ENCODE measurements around the gene CTTNBP2NL.

Gene CTTNBP2NL

DNA sequence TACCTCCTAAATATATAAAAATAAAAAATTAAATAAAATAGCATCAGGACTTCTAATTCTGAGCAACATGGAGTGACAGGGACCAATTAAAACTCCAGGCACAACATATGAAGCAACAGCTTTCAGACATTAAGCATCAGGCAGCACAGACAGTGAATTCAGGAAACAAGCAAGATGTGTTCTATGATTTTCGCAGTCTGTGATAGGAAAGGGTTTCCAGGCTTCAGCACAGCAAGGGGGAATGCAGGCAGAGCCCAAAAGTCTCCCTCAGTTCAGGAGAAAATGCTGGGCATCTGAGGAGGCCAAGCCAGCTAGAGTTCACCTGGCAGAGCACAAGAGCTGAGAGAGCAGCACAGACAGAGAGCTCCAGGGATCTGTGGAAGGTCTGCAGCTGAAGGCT lies 22.2 kb upstream of the CTTNBP2NL start:
- no peak overlapping the region for H3K27ac ChIP-seq
- TF ChIP-seq, protein P1, sequence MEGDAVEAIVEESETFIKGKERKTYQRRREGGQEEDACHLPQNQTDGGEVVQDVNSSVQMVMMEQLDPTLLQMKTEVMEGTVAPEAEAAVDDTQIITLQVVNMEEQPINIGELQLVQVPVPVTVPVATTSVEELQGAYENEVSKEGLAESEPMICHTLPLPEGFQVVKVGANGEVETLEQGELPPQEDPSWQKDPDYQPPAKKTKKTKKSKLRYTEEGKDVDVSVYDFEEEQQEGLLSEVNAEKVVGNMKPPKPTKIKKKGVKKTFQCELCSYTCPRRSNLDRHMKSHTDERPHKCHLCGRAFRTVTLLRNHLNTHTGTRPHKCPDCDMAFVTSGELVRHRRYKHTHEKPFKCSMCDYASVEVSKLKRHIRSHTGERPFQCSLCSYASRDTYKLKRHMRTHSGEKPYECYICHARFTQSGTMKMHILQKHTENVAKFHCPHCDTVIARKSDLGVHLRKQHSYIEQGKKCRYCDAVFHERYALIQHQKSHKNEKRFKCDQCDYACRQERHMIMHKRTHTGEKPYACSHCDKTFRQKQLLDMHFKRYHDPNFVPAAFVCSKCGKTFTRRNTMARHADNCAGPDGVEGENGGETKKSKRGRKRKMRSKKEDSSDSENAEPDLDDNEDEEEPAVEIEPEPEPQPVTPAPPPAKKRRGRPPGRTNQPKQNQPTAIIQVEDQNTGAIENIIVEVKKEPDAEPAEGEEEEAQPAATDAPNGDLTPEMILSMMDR (IDR thresholded peaks at IDR 0.05) = no peak
- TF ChIP-seq ZFX (IDR thresholded peaks at IDR 0.05; ENCODE audit: borderline replicate concordance) = no peak

DNA sequence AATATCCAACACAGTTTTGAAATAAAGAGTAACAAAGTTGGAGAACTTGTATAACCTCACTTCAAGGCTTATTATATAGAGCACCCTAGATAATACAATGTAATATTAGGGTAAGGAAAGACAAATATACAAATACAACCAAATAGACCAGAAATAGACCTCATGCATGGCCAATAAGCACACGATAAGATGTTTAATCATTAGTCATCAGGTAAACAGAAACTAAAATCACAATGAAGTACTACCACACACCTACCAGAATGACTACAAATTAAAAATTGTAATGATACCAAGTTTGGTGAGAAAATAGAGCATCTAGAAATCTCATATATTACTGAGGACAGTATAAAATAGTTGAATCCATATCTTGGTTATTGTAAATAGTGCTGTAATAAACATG lies 20.3 kb upstream of the CTTNBP2NL start:
- no peak overlapping the region for H3K27ac ChIP-seq
- TF ChIP-seq, protein P1 (IDR thresholded peaks at IDR 0.05) = no peak
- TF ChIP-seq ZFX (IDR thresholded peaks at IDR 0.05; ENCODE audit: borderline replicate concordance) = no peak

DNA sequence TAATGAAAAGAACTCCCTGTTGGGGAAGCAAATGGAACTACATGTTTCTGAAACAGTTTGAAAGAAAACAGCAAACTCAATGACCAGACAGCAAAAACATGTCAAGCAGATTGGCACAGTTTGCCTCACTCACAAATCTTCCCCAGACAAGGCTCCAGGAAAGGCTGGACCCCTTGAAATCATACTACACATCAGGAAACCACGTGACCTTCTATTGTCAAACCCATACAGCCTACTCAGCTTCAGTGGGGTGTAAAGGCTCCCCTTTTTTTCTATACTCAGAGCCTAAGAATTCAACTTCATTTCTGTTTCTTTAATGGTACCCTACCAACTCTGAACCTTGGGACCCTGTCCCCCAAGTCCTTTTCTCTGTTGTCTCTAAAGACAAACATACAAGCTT lies 15.7 kb upstream of the CTTNBP2NL start:
- H3K27ac ChIP-seq = no peak overlapping the region
- TF ChIP-seq ZFX (IDR thresholded peaks at IDR 0.05; ENCODE audit: borderline replicate concordance) = no peak
- TF ChIP-seq, protein P1 (IDR thresholded peaks at IDR 0.05) = no peak

DNA sequence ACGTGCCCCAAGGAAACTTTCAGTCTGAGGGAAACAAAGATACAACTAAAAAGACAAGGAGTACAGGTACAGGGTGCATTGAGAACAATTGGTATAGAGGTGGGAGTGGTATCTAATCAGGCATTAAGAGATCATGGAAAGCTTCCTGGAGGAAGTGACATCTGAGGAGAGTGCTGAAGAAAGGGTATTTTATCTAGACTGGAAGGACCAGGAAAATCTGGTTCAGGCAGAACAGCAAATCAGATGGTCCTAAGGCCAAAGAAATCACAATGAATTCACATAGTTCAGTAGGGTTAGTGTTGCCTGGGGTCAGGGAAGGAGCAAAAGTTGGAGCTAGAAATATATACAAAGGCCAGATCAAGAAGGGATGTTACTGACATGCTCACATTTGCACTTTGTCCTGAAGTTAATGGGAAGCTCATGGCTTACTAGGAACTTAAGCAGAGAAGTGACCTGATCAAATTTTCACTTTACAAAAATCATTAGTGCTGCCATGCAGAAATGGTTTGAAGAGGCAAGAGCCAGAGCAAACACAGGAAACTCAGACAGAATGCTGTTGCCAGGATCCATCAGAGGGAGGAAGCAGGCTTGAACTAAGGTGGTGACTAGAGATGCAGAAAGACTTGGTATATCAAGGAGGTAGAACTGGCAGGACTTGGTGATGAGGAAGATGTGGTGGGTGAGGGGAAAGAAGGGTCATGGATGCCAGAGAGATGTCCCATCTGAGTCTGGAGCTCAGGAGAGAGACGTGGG lies 14.5 kb upstream of the CTTNBP2NL start:
- TF ChIP-seq, protein P1 (IDR thresholded peaks at IDR 0.05) = no peak
- no peak for TF ChIP-seq ZFX (IDR thresholded peaks at IDR 0.05; ENCODE audit: borderline replicate concordance)

DNA sequence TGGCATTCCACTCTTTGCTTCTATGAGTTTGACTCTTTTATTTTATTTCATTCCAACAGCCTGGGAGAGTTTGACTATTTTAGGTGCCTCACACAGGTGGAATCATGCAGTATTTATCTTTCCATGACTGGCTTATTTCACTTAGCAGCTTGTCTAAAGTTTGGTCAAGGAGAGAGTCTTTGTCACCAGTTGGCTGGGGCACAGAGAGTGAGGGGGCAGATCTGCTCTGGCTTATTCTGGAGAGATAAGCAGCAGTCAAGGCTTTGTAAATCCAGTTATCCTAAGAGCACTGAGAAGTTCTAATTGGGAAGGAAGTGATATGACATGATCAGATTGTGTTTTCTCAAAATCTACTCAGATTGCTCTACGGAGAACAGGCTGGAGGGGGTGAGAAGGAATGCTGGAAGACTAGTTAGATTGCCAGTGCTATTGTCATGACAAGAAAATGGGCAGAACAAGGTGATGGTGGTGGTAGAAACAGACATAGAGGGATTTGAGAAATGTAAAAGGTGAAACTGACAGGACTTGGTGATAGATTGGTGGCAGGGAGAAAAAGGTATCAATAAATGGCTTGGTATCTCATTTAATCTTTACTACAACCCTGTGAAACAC lies 12.1 kb upstream of the CTTNBP2NL start:
- TF ChIP-seq, protein P1 (IDR thresholded peaks at IDR 0.05) = no peak
- no peak for TF ChIP-seq ZFX (IDR thresholded peaks at IDR 0.05; ENCODE audit: borderline replicate concordance)
- H3K27ac ChIP-seq = no peak overlapping the region

More for the DNA sequence above, 14.5 kb upstream of the CTTNBP2NL start:
- no peak overlapping the region for H3K27ac ChIP-seq

DNA sequence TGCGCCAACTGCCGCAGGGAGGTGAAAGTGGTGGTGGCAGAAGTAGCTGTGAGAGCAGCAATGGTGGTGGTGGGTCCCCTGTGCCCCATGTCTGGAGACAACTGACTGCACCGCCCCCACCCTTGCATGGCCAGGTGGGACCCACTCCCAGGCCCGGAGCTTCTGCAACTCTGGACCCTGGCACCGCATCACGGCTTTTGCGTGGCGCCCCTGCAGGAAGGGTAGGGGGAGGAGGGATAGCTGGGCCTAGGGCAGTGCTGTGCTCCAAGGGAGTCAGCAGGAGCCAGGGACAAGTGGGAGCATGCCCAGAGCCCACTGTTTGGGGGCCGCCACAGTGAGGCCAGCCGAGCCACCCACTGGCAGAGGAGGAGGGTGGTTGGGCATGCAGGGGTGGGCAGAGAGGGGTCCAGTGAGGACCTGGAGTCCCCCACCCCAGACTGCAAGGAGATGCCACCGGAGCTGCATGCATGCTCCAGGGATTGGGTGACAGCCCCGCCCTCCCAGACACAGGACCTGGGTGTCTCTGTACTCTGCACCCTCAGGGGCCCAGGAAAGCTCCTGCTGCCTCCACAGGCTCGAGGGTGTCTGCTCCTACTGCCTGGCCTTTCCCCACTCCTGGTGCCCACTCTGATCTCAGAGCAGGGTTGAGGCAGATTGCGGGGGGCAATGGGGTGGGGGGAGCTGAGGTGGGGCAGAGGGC lies 9.8 kb upstream of the CTTNBP2NL start:
- no peak for TF ChIP-seq ZFX (IDR thresholded peaks at IDR 0.05; ENCODE audit: borderline replicate concordance)
- TF ChIP-seq, protein P1 (IDR thresholded peaks at IDR 0.05) = no peak
- no peak overlapping the region for H3K27ac ChIP-seq

Measured in 22Rv1 (cell line).